IMR-90 (cell line): Measurements from ENCODE around the gene FTO. TPM values are rescaled to one million over a fixed set of nuclear protein-coding genes. Genes with fewer than 3 reads are reported as not detected.

Experiments
- ATAC-seq: fragments of 200-7000 bp; cut with Tn5 transposase; 2 replicates; pipeline ENCODE4 v1.9.1; 2020; ENCODE audit warnings: low read depth, mild to moderate bottlenecking, moderate library complexity
- BruUV-seq: library from RNA; stranded (reverse); fragments of 400-500 nt; replicated peaks from 2 replicates; lab custom pipeline; 2021; lab: Mats Ljungman, UMichigan
- CTCF ChIA-PET: fragments of 300-600 bp; formaldehyde crosslinking; extraction: SDS; loops from one replicate; lab custom pipeline; 2021; ENCODE audit warnings: antibody characterized with exemption; lab: Yijun Ruan, JAX
- POLR2A ChIA-PET: fragments of 300-600 bp; sonication (Branson Sonifier 250); formaldehyde crosslinking; loops from one replicate; lab custom pipeline; 2022; ENCODE audit warnings: antibody characterized with exemption; ENCODE audit not compliant: unreplicated experiment; lab: Charles Lee
- DNase-seq: peaks from one replicate; pipeline ENCODE4 v3.0.0; 2013
- H2AFZ ChIP-seq: replicated peaks from 2 replicates; pipeline ENCODE3; 2013; ENCODE audit warnings: low read length, mild to moderate bottlenecking; ENCODE audit not compliant: poor library complexity
- H2AK5ac ChIP-seq: 2 replicates; pipeline ENCODE4 v1.6.1; 2013; ENCODE audit warnings: low read depth, low read length, inconsistent platforms
- H2AK9ac ChIP-seq: replicated peaks from 2 replicates; pipeline ENCODE3; 2013; ENCODE audit warnings: mild to moderate bottlenecking, low read depth, low read length, moderate library complexity; ENCODE audit not compliant: poor library complexity
- H2BK120ac ChIP-seq: 2 replicates; pipeline ENCODE4 v1.6.1; 2013; ENCODE audit warnings: low read depth, low read length, inconsistent platforms
- H2BK15ac ChIP-seq: 3 replicates; pipeline ENCODE4 v1.6.1; 2013; ENCODE audit warnings: low read depth, low read length, inconsistent platforms
- H2BK20ac ChIP-seq: 2 replicates; pipeline ENCODE4 v1.6.1; 2013; ENCODE audit warnings: low read depth, mild to moderate bottlenecking, inconsistent platforms, low read length, moderate library complexity
- H2BK5ac ChIP-seq: 2 replicates; pipeline ENCODE4 v1.6.1; 2013; ENCODE audit warnings: mild to moderate bottlenecking, low read depth, low read length, inconsistent platforms; ENCODE audit not compliant: poor library complexity, severe bottlenecking
- H3K14ac ChIP-seq: replicated peaks from 2 replicates; pipeline ENCODE4 v1.6.1; 2013; ENCODE audit warnings: low read depth, low read length, inconsistent platforms
- H3K18ac ChIP-seq: 2 replicates; pipeline ENCODE4 v1.6.1; 2013; ENCODE audit warnings: low read depth, low read length, control low read depth
- H3K23ac ChIP-seq: 2 replicates; pipeline ENCODE4 v1.6.1; 2013; ENCODE audit warnings: low read depth, low read length, inconsistent platforms
- H3K27ac ChIP-seq: 2 replicates; pipeline ENCODE4 v1.5.1; 2013; ENCODE audit warnings: mild to moderate bottlenecking, control low read depth, low read length; ENCODE audit not compliant: insufficient read depth
- H3K27me3 ChIP-seq: 2 replicates; pipeline ENCODE4 v1.6.1; 2013; ENCODE audit warnings: low read length; ENCODE audit not compliant: control insufficient read depth, insufficient read depth
- H3K36me3 ChIP-seq: 2 replicates; pipeline ENCODE4 v1.6.1; 2013; ENCODE audit warnings: low read length, mixed read lengths; ENCODE audit not compliant: control insufficient read depth, insufficient read depth
- H3K4ac ChIP-seq: 2 replicates; pipeline ENCODE4 v1.6.1; 2013; ENCODE audit warnings: low read depth, low read length, inconsistent platforms
- H3K4me1 ChIP-seq: 2 replicates; pipeline ENCODE4 v1.6.1; 2013; ENCODE audit warnings: low read length, mixed read lengths; ENCODE audit not compliant: control insufficient read depth, insufficient read depth
- H3K4me2 ChIP-seq: 2 replicates; pipeline ENCODE4 v1.6.1; 2013; ENCODE audit warnings: low read depth, mild to moderate bottlenecking, control low read depth, low read length, moderate library complexity
- H3K4me3 ChIP-seq: 2 replicates; pipeline ENCODE4 v1.5.1; 2013; ENCODE audit warnings: low read depth, mild to moderate bottlenecking, control low read depth, low read length, moderate library complexity; ENCODE audit not compliant: insufficient read depth
- H3K56ac ChIP-seq: 2 replicates; pipeline ENCODE4 v1.6.1; 2013; ENCODE audit warnings: low read length, inconsistent platforms; ENCODE audit not compliant: insufficient read depth; ENCODE audit errors: extremely low read depth
- H3K79me1 ChIP-seq, 2 experiments: 2 replicates each; pipeline ENCODE4 v1.6.1; 2013; ENCODE audit warnings: low read length in 2 of 2, inconsistent platforms in 1 of 2, low read depth in 1 of 2
- H3K9ac ChIP-seq: 2 replicates; pipeline ENCODE4 v1.6.1; 2013; ENCODE audit warnings: low read depth, low read length, control low read depth
- H3K9me1 ChIP-seq: 2 replicates; pipeline ENCODE4 v1.6.1; 2013; ENCODE audit warnings: low read length, inconsistent platforms; ENCODE audit not compliant: insufficient read depth
- H3K9me3 ChIP-seq: 2 replicates; pipeline ENCODE4 v1.6.1; 2013; ENCODE audit warnings: low read length; ENCODE audit not compliant: control insufficient read depth, insufficient read depth
- H4K20me1 ChIP-seq: 2 replicates; pipeline ENCODE4 v1.6.1; 2013; ENCODE audit warnings: low read length, inconsistent platforms; ENCODE audit not compliant: insufficient read depth
- H4K5ac ChIP-seq: 2 replicates; pipeline ENCODE4 v1.6.1; 2013; ENCODE audit warnings: mild to moderate bottlenecking, low read depth, low read length, control low read depth
- H4K8ac ChIP-seq, 2 experiments: 2 replicates each; pipeline ENCODE4 v1.6.1; 2013; ENCODE audit warnings: low read depth in 2 of 2, low read length in 2 of 2, control low read depth in 1 of 2, inconsistent platforms in 1 of 2
- H4K91ac ChIP-seq: 2 replicates; pipeline ENCODE4 v1.6.1; 2013; ENCODE audit warnings: low read depth, low read length, inconsistent platforms; ENCODE audit not compliant: insufficient read depth
- BHLHE40 ChIP-seq: fragments of 150-350 bp; IDR thresholded peaks from 2 replicates; pipeline ENCODE4 v1.6.1; 2016; ENCODE audit warnings: mild to moderate bottlenecking, low read depth, low read length
- CEBPB ChIP-seq: IDR thresholded peaks from 2 replicates; pipeline ENCODE4 v1.6.1; 2012; ENCODE audit warnings: low read depth, low read length, improper control_type of control experiment
- CHD1 ChIP-seq: IDR thresholded peaks from 2 replicates; pipeline ENCODE4 v1.6.1; 2012; ENCODE audit warnings: low read depth, low read length, improper control_type of control experiment
- CTCF ChIP-seq: conservative IDR thresholded peaks from 2 replicates; pipeline ENCODE4 v1.5.1; 2012; ENCODE audit warnings: mild to moderate bottlenecking, low read depth, low read length, improper control_type of control experiment
- ELK1 ChIP-seq: fragments of 150-350 bp; IDR thresholded peaks from 2 replicates; pipeline ENCODE4 v1.6.1; 2016; ENCODE audit warnings: low read depth, mild to moderate bottlenecking, low read length, moderate library complexity, borderline replicate concordance
- FOS ChIP-seq: fragments of 150-350 bp; IDR thresholded peaks from 2 replicates; pipeline ENCODE4 v1.6.1; 2016; ENCODE audit warnings: low read depth, low read length
- MAFK ChIP-seq: IDR thresholded peaks from 2 replicates; pipeline ENCODE4 v1.6.1; 2012; ENCODE audit warnings: low read depth, low read length, improper control_type of control experiment
- MAZ ChIP-seq: IDR thresholded peaks from 2 replicates; pipeline ENCODE4 v1.6.1; 2012; ENCODE audit warnings: low read depth, mild to moderate bottlenecking, low read length, improper control_type of control experiment, moderate library complexity, borderline replicate concordance
- MXI1 ChIP-seq: IDR thresholded peaks from 2 replicates; pipeline ENCODE4 v1.6.1; 2012; ENCODE audit warnings: low read depth, mild to moderate bottlenecking, low read length, moderate library complexity, borderline replicate concordance
- NFE2L2 ChIP-seq: fragments of 150-350 bp; IDR thresholded peaks from 2 replicates; pipeline ENCODE4 v1.6.1; 2016; ENCODE audit warnings: low read depth, mild to moderate bottlenecking, low read length
- POLR2A ChIP-seq: IDR thresholded peaks from 2 replicates; pipeline ENCODE4 v1.6.1; 2012; ENCODE audit warnings: mild to moderate bottlenecking, low read depth, low read length
- RAD21 ChIP-seq: IDR thresholded peaks from 2 replicates; pipeline ENCODE4 v1.6.1; 2012; ENCODE audit warnings: low read length, improper control_type of control experiment
- RCOR1 ChIP-seq: IDR thresholded peaks from 2 replicates; pipeline ENCODE4 v1.6.1; 2012; ENCODE audit warnings: mild to moderate bottlenecking, low read length, improper control_type of control experiment; ENCODE audit not compliant: insufficient replicate concordance
- RFX5 ChIP-seq: IDR thresholded peaks from 2 replicates; pipeline ENCODE4 v1.8.0; 2012; ENCODE audit warnings: low read depth, mild to moderate bottlenecking, low read length, moderate library complexity
- SMC3 ChIP-seq: fragments of 150-350 bp; IDR thresholded peaks from 2 replicates; pipeline ENCODE4 v1.6.1; 2016; ENCODE audit warnings: low read depth, mild to moderate bottlenecking, antibody characterized with exemption, low read length, moderate library complexity
- WGBS, 2 experiments: methylation state at CpG; one replicate each; pipeline versions ENCODE4 v1.1.5 to v1.1.7; 2013; ENCODE audit warnings: missing lambda C conversion rate in 2 of 2; ENCODE audit not compliant: insufficient read length in 1 of 2; ENCODE audit errors: extremely low coverage in 2 of 2; 5-methylcytosine and 5-hydroxymethylcytosine counted together
- dilution Hi-C: fragments of 300-500 bp; cut with HindIII; formaldehyde crosslinking; loops from one replicate; pipeline ENCODE4 v1.14.3; 2018; ENCODE audit warnings: low sequenced_read_pairs; ENCODE audit not compliant: unreplicated experiment
- in situ Hi-C: fragments of 300-500 bp; cut with MboI; formaldehyde crosslinking; loops from 3 replicates; pipeline ENCODE4 v1.14.3; 2019; ENCODE audit warnings: low sequenced_read_pairs, inconsistent platforms, mixed read lengths
- intact Hi-C: fragments of 100-400 bp; cut with micrococcal nuclease; formaldehyde crosslinking; loops from 2 replicates; pipeline ENCODE4 v1.10.0; 2022
- polyA plus RNA-seq, 3 experiments: library from polyadenylated mRNA; depleted of rRNA; stranded (reverse); fragments of >200 nt; gene quantifications; 2 replicates each; pipeline ENCODE4 v1.2.3, GENCODE V29; 2012; ENCODE audit warnings: low replicate concordance in 1 of 3
- total RNA-seq: library from RNA; depleted of rRNA; stranded (reverse); fragments of >200 nt; gene quantifications from 2 replicates; pipeline ENCODE4 v1.2.3, GENCODE V29; 2012

FTO gene
- total and polyA plus RNA-seq, 2 of the 4 experiments (the other 2 are of a cell fraction), result 70.3 to 132 TPM

GRCh38 chr16:53971616-53972015 lies 267.7 kb downstream of the FTO start:
- H4K91ac ChIP-seq, result no peak overlapping the region
- no peak overlapping the region for H3K4me3 ChIP-seq
- peaks cover 5% of the 10 kb centered on the region for H3K9me1 ChIP-seq
- no peaks in the 10 kb centered on the region for H3K9me3 ChIP-seq
- no peaks in the 10 kb centered on the region; a peak in 1 of 4 replicates for H3K79me1 ChIP-seq
- intact Hi-C loops, result no loop called here
- H3K9ac ChIP-seq, result no peak overlapping the region
- H3K27me3 ChIP-seq, result no peaks in the 10 kb centered on the region
- no peak overlapping the region for H3K23ac ChIP-seq
- ChIA-PET CTCF (no interaction called here), POLR2A (no interaction called here)
- no peak overlapping the region for H2AK9ac ChIP-seq
- no peak overlapping the region for H2AFZ ChIP-seq
- H4K5ac ChIP-seq, result no peak overlapping the region
- no peak overlapping the region for H3K14ac ChIP-seq
- DNase-seq (no peak), ATAC-seq (no peak)
- H2BK15ac ChIP-seq, result no peak overlapping the region
- in situ Hi-C loops, result no loop called here
- no peak overlapping the region for H2BK20ac ChIP-seq
- H3K18ac ChIP-seq, result no peak overlapping the region
- no peaks in the 10 kb centered on the region for H3K36me3 ChIP-seq
- H3K4me2 ChIP-seq, result no peak overlapping the region
- no peak overlapping the region for H2AK5ac ChIP-seq
- no TSS peak for BruUV-seq
- dilution Hi-C loops, result no loop called here
- H2BK120ac ChIP-seq, result no peak overlapping the region
- H4K8ac ChIP-seq, result no peak overlapping the region
- H3K56ac ChIP-seq, result no peak overlapping the region
- H3K4me1 ChIP-seq, result peaks cover 7% of the 10 kb centered on the region
- H3K27ac ChIP-seq, result no peak overlapping the region
- no peak for TF ChIP-seq NFE2L2
- TF ChIP-seq SMC3, result no peak
- no peak for TF ChIP-seq ELK1
- no peak for TF ChIP-seq CTCF
- no peak for TF ChIP-seq RCOR1
- TF ChIP-seq CEBPB, result no peak
- no peak for TF ChIP-seq RAD21
- TF ChIP-seq MAZ, result no peak
- no peak for TF ChIP-seq BHLHE40
- TF ChIP-seq CHD1, result no peak
- no peak for TF ChIP-seq MXI1
- TF ChIP-seq POLR2A, result no peak
- no peak for TF ChIP-seq MAFK
- TF ChIP-seq RFX5, result no peak
- TF ChIP-seq FOS, result no peak
- no peaks in the 10 kb centered on the region for H4K20me1 ChIP-seq
- no peak overlapping the region for H3K4ac ChIP-seq
- WGBS, 2 experiments, result no CpG with 5 or more reads among the region's 5 CpGs
- no peak overlapping the region for H2BK5ac ChIP-seq
